GOT3 (cell line): ENCODE results near the gene CERK.

Experiments
- DNase-seq: peaks from one replicate; lab custom pipeline; 2025; ENCODE audit warnings: mixed read lengths; lab: John Stamatoyannopoulos, UW

The CERK gene

DNA sequence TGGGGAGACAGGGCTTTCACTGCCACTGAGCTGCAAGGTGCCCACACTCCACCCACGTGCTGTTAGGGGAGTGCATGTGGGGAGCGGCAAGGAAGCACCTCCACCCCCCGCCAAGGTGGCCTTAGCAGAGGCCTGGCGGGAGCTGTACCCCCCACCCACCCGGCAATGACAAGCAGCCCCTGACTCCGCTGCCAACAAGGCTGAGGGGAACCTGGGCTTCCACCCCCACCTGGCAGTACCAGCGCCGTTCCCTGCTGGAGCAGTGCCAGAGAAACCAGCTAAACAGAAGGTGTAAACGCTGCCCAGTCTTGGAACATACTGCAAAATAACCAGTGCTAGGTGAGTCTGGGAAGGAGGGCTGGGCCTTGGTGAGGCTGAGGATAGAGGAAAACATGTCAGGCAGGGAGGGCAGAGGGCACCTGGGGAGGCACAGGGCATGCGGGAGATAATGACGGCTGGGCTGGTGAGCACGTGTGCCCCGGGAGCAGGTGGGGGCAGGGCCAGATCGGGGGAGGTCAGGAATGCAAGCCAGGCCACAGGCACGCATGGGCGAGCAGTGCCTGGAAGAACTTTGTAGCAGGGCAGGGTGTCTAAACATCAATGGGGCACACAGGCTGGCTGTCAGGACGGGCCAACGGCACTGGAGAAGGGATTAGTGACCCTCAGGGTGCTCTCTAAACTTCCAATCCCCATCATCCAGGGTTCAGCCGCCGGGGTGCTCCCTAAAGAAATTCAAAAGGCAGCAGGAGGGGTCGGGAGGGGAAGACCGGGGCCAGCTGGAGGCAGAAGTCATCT, 6.6 kb downstream of the CERK start:
- no peak for DNase-seq

DNA sequence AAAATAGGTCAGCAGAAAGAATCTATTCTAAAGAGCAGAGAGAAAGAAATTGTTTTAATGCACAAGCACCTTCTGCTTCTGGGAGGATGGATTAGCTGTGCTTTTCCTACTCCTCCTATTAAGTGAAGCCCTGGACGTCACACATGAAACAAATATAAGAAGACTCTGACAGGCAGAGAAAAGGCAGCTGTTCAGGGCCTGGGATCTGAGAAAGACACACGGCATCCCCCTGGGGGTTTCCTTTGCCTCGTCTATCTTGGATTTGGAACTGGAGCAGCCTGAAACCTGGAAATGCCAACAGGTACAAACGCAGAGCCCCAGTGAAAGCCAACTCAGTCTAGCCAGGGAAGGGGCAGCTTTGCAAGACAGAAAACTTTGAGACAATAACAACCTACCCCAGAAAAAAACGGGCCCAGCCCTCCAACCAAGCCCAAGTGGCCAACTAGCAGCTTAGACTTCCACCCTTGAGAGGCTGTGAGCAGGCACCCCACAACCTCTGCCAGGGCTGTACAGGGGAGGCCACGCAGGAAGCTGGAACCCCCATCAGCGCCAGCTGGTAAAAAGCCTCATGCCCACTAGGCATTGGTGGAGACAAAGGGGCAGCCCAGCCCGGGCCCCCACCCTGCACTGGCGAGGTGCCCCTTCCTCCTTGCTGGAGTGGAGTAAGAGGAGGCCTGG, 7.3 kb downstream of the CERK start:
- DNase-seq, result no peak

DNA sequence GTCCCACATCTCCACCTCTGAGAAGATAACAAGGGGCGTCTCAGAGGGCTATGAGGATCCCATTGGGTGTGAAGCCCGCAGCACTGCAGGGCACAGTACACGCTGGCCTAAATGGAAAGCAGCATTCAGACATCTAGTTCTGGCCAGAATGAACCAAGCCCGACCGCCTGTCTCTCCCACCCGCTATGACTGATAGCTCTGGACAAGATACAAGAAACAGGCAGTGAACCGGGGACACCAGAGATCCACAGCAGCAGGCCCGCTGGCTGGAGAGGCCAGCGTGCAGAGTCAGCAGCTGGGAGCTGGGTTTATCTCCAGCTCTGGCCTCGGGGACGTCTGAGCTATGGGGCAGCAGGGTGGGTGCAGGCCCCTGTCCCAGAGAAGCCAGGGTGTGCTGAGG, 9.6 kb downstream of the CERK start:
- DNase-seq, result no peak

DNA sequence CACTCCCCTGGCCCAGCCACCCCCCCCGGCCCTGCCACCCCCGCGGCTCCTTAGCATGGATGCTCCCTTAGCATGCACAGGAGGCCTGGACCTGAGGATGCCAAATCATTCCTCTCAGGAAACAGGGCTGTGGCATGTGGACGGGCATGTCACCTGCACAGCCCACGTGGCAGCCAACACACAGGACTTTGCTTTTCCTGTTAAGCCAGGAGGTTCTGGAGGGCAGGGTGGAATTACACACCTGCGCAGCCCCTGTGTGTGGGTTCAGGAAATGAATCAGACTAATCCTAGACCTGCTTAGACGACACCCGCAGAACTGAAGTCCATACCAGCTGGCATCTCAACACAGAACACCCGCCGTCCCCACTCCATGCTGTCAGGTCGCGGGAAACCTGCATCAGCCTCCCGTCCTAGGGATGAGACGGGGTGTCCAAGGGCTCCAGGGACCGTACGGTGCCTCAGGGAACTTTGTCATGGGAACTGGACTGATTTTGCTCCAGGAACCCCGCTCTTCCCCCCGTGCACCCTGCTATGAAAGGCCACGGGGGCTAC, 10.2 kb downstream of the CERK start:
- no peak for DNase-seq

DNA sequence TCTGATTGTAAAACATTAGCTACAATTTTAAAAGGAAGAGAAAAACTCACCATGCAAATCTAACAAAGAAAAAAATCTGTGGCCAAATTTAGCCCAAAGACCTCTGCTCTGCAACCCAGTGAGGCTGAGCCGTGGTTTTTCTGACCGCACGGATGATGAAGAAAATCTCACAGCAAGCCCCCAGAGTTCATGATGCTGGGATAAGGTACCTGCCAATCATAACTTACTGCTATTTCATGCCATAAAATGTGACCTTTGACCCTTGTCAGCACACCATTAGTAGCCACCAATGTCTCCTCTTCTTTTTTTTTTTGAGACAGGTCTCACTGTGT, 11.1 kb downstream of the CERK start:
- no peak for DNase-seq

DNA sequence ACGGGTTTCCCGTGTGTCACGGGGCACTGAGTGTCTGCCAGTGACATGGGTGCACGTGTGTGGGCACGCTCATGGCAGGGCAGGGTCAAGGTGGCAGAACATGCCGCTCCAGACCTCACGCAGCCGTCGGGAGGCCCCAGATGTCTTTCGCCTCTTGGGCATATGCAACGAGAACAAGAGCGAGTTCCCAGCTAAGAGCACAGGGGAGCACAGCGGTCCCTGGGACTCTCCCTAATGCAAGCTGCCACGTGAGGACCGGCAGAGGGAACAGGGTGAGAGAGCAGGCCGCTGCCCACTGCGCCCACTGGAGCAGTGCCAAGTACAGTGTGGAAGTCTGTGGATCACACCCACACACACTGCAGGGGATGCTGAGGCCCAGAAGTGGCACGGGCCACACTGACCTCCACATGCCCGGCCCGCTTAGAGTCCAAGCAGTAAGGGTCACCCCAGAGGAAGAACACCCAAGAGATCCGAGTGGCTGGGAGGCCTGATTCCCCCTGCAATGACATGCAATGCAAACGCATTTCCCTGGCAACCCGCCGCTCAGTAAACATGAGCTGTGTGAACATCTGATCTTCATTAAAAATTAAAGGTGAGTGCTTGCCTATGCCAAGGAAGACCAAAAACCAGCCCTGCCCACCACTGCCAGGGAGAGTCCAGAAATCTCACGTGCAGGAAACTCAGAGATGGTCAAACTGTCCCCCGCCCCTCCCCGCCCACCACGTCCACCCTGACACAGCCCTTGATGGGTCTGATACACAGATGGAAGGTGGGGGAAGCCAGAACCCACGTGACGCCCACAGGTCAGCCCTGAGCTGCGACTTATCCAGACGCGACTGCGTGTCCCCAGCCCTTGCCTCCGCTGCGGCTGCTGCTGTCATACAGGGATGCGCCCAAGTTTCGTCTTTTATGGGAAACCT, 11.7 kb downstream of the CERK start:
- no peak for DNase-seq

DNA sequence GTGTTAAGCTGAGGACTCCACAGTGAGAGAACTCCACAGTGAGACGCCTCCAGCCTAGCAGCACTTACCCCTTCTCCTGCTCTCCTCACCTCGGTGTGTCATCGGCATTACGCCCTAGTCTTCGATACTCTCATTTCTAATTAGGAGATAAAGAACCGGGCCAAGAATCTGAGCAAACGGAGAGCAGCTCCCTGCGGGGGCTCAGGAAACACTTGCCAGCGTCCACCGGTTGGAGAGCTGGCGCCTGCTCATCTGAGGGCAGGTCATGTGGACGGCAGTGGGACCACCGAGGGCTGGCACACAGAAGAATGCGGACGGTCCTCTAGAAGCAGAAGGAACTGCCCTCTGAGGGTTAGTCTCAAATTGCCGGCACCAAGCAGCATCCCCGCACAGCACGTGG, 13.0 kb downstream of the CERK start:
- DNase-seq, result no peak

DNA sequence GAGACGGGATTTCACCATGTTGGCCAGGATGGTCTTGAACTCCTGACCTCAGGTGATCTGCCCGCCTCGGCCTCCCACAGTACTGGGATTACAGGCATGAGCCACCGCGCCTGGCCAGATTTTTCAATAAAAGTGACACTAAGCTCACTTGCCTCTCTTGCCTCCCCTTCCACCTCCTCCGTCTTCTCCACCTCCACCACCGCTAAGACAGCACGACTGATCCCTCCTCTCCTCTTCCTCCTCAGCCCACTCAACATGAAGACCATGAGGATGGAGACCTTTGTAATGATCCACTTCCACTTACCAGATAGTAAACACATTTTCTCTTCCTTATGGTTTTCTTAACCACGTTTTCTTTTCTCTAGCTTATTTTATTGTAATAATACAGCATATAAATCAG, 14.2 kb downstream of the CERK start:
- DNase-seq, result no peak

DNA sequence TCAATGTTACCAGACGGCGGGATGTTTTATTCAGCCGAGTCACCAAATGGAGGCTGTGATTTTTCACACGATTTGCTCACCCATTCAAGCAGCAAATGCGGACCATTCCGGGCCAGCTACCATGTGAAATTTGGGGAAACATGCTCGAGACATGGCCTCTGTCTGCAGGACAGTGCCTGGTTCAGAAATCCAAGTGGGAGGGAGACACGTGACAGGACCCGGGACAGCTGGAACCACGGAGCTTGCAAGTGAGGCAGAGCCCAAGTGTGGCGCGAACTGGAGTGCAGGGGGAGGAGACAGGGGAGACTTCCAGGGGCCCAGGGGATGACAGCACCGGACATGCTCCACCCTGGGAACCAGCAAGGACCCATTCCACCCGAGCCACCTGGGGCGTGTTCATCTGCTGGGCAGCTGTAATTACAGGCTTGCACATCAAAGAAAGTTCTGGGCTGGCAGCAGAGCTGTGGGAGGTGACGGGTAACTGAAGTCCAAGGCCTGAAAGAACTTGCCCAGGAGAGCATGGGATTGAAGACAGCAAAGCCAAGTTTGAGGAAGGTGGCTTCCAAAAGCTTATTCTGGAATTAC, 16.5 kb downstream of the CERK start:
- DNase-seq, result no peak

DNA sequence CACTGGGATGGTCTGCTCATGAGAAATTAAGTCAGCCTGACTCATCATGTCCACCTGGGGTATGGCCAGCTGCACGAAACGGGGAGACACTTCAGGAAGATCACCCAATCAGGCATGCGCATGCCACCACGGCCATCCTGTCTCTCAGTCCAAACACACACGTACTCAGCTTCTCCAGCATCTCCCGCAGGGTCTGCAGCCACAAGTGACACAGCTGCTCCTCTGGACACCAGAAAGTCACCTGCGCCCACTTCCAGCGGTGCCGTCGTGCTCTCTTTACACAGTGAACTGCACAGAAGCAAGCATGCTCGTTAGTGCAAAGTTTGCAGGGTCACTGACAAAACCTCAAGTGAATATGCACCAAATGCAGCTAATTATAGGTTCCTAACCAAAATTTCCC, 18.1 kb downstream of the CERK start:
- DNase-seq, result no peak

DNA sequence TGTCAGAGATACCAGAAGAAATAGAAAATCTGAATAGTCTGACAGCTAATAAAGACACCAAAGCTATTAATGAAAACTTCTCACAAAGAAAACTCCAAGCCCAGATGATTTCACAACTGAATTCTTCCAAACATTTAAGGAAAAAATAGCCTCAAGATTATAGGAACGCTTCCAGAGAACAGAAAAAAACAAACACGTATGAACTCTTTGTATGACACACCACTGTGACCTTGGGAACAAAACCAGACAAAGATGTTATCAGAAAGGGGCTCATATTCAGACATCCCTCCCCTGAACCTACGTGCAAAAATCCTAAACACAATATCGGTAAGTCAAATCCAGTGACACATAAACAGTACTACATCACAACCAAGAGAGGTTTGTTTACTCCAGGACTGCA, 23.5 kb downstream of the CERK start:
- no peak for DNase-seq

DNA sequence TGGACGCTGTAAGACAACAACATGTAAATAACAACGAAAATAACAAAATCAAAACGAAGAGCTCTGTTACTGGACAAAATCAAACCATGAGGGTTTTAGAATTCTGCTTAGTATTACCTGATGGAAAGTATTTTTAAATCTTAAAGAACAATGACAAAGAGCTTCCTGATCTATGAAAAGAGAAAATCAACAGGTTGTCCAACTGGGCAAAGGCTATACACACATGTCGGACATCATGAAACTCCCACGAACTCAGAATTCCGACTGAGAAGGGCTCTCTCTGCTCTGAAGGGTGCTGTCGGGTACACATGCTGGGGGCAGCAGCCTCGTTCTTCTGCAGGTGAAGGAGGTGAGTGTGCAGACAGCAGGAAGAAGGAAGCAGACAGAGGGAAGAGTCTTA, 25.8 kb downstream of the CERK start:
- DNase-seq, result no peak

DNA sequence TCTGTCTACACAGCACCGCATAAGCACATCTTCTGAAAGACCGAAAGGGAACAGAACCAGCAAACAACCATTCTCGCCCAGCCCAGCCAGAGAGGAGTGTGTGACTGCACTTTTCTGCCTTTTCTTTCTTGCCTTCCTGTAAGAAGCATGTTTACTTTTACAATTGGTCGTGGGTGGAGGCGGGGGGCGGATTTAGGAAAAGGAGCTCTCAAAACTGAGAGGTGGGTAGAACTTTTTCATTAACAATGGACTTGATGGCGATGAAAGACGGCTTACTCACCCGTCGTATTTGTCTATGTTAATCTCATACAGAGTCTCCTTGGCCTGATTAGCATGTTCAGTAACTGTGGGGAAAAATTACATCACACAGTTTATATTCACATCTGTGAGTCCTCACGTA, 27.2 kb downstream of the CERK start:
- DNase-seq, result no peak

DNA sequence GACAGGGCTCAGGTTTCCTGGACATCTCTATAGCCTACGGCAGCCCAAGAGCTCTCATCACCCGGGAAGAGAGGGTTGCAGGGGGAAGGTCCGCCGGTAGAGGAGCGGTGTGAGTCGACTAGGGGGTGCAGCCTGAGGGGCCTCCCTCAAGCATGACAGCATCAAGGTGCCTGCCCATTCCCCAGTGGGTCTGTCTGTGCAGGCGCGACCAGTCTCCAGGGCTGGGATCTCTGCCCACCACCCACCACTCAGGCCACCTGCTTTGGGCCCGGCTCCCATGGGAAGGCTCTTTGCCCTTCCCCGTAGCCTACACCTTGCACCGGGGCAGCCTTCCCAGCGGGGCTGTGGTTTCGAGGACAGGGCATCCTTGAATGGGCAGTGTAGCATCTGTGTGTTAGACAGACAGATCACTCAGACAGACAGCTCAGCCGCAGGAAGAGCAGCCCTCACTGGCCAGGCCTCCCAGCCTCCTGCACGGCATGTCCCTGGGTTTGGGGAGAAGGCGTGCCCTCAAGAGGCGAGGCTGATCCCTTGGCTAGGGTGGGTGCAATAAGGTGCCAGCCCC, 29.2 kb downstream of the CERK start:
- no peak for DNase-seq

DNA sequence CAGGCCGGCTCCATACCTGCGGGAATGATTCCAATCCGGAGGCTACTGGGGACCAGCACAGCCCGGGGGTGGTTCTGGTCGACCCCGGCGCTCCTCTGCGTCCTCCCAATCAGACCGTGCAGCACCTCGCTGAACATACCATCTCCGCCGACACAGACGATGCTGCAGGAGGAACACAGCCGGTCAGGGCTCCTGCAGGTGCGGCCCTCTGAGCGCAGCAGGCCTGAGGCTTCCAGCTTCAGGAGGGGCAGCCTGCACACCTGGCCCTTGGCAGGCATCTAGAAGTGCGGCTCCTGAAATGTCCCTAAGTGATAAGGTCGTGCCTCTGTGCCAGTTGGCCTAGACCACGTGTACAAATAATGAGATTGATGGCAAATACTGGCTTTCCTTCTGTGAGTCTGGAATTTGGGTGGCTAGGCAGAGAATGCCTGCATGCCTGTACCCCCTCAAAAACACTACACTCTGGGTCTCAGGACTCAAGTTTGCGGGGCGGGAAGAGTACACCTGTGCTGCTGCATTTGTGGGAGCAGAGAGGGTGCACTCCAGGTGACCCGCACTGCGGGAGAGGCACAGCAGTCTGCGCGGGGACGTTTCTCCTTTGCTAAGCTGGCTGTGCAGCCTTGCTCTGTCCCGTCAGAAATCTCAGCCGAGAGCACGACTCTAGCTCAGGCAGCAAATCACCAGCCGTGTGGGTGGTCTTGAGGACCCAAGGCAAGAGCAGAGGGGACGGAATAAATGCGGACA, 30.1 kb downstream of the CERK start:
- DNase-seq, result no peak

DNA sequence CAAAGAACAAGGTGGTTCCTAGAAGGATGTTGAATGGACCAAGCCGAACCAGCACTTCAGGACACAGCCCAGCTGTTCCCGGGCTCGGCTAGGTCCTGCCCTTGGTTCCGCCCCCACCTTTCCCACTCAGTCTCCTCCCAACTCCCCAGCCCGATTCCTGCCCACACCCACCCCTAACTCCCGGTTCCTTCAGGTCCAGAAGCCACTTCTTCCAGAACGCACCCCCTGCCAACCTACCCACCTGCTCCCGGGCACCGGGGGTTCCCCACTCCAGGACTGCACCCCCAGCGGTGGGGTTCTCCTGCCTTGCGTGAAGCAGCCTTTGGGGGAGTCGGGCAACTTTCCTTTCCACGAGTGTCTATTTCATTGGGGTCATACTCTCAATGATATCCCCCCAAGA, 30.7 kb downstream of the CERK start:
- no peak for DNase-seq

DNA sequence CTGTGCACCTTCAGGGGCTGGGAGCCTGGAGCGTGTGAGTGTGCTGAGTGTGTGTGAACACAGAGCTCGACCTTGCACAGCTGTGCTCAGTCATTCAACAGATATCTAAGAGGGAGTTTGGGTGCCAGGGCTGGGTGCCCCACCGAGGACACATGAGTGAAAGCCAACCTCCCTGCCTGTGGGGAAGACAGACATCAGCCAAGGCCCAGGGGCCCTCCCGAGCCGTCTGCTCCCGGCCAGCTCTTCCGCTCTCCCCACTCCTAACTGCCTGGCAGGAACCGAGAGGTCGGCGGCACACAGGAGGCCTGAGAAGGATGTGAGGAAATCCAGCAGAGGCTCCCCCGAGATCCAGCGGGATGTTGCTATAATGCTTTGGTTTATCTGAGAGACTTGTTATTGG, 32.0 kb downstream of the CERK start:
- no peak for DNase-seq

DNA sequence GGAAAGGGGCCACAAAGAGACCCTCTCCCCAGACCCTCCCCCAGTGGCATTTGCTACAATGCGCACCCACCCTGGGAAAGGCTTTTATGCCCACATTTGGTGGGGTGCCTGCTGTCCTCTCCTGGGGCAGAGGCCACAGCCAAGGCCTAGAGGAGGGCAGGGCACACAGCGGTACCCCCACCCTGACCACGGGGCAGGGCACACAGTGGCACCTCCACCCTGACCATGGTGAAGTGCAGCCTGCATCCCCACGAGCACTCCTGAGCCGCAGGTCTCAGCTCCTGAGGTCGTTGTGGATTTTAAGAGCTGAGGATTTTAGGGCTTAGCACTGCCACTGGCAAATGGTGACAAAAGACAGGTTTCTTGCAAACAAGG, 34.1 kb downstream of the CERK start:
- DNase-seq, result no peak

DNA sequence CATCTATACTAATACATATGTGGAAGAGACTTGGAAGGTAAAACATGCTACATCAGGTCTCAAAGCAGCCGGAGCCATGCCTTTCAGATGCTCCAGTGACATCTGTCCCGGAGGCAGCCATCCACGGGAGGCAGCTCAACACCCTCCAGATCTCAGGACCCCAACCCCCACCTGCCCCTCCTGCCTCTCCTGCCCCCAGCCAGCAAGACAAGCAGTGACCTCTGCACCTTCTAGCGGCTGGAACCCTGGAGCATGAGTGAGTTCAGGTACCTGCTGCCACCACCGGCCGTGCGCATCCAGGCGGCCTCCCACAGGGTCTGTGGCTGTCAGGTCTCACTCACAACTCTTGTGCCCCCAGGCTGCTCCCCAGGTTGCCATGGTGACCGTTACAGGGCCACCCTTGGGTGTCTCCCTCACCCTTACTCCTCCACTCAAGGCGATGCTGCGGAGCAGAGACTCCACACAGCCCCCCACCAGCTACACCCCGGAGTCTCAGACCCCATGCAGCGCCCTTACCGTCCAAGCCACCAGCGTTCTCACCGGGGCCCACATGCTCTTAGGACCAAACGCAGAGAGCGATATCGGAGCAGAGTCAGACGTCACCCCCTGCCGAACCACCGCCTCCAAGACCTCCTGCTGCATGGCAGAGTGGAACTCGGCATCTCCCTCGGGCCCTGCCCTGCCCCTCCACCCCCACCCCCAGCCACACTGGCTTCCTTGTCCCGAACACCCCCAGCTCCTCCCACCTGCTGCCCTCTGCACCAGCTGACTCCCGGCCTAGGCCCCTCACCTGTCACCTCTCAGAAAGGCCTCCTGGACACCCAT, 34.7 kb downstream of the CERK start:
- no peak for DNase-seq

DNA sequence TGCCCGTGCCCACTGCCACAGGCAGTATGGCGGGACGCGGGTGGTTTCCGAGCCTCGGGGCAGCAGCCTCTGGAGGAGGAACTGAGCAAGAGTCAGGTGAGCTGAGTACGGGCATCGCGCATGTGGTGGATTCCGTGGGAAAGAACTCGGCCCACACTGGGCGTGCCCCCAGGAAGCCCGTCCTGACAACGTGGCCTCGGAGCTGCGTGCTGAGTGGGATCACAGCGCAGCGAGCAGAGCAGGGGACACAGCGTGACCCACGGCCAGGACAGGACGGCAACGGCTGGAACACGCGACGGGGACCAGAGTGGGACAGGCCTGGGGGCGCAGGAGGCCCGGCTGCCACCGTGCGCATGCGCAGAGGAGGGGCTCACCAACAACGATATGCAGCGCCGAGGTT, 36.8 kb downstream of the CERK start:
- DNase-seq, result no peak
